Body of pancreas (tissue), 4 donors: ENCODE results near the gene ELOVL3. TPM values are rescaled to one million over a fixed set of nuclear protein-coding genes. Genes with fewer than 3 reads are reported as not detected.
"Not testable (repeated sequence)": the region's sequence is repeated elsewhere in the genome, so short reads cannot be mapped to it uniquely, and the experiment has no call there.

ENCODE experiments used
- ATAC-seq: fragments of 150-250 bp; one replicate; pipeline ENCODE4 v1.9.1; 2016
- DNase-seq, 4 donors: peaks; one replicate each; pipeline ENCODE4 v3.0.0-alpha.2; 2019
- H3K27ac ChIP-seq, 4 donors: fragments of 200-600 bp; sonication (generic); 1 replicate in 3 of 4; 2 replicates in 1 of 4; pipeline versions ENCODE4 v1.5.1 to v1.6.1; 2016 to 2019; ENCODE audit warnings: mild to moderate bottlenecking in 1 of 4, mixed read lengths in 1 of 4, moderate library complexity in 1 of 4
- H3K27me3 ChIP-seq, 2 donors: fragments of 200-600 bp; sonication (generic); one replicate each; pipeline ENCODE4 v1.6.0; 2016; ENCODE audit warnings: mild to moderate bottlenecking in 1 of 2
- H3K36me3 ChIP-seq, 2 donors: fragments of 200-600 bp; sonication (generic); replicated peaks in 1 of 2; 2 replicates each; pipeline ENCODE4 v1.5.1; 2016; ENCODE audit warnings: low read depth in 2 of 2; ENCODE audit not compliant: insufficient read depth in 1 of 2
- H3K4me1 ChIP-seq: fragments of 200-600 bp; sonication (generic); one replicate; pipeline ENCODE4 v1.6.0; 2016
- H3K4me3 ChIP-seq, 2 donors: fragments of 200-600 bp; sonication (generic); 1 replicate in 1 of 2; 2 replicates in 1 of 2; pipeline ENCODE4 v1.5.1; 2016 to 2019
- H3K9me3 ChIP-seq, 3 donors: fragments of 200-600 bp; sonication (generic); 1 replicate in 2 of 3; 2 replicates in 1 of 3; pipeline ENCODE4 v1.5.1; 2016
- CTCF ChIP-seq, 7 experiments: fragments of 450-650 bp in 4 of 7; fragments of 200-600 bp in 3 of 7; sonication (generic) in 3 of 7; IDR thresholded peaks; one replicate each; pipeline ENCODE4 v1.5.1; 2016 to 2019; ENCODE audit warnings: antibody characterized with exemption in 7 of 7
- POLR2A ChIP-seq, 3 donors: fragments of 450-650 bp; IDR thresholded peaks; one replicate each; pipeline ENCODE4 v1.6.1; 2016; ENCODE audit warnings: antibody characterized with exemption in 3 of 3, mild to moderate bottlenecking in 2 of 3
- WGBS, 2 donors: methylation state at CpG; one replicate each; pipeline ENCODE4 v1.1.5; 2017; 5-methylcytosine and 5-hydroxymethylcytosine counted together
- intact Hi-C: fragments of 100-400 bp; cut with DNase I; formaldehyde crosslinking; loops from one replicate; pipeline ENCODE4 v1.15.1; 2023
- total RNA-seq, 2 donors: library from RNA; depleted of rRNA; stranded (reverse); fragments of >200 nt; gene quantifications; one replicate each; pipeline ENCODE4 v1.1.0, GENCODE V29; 2016

The ELOVL3 gene
- total RNA-seq, 2 donors from 2014 or later = not detected

GRCh38 chr10:102211615-102212299, 14.3 kb upstream of the ELOVL3 start:
- ATAC-seq = no peak
- Histone ChIP-seq H3K36me3 (no peaks in the 10 kb centered on the region), H3K4me1 (no peaks in the 10 kb centered on the region), H3K27ac (no peak overlapping the region), H3K9me3 (no peaks in the 10 kb centered on the region), H3K4me3 (no peak overlapping the region), H3K27me3 (no peaks in the 10 kb centered on the region)
- WGBS, 2 donors = 76 to 78% methylated on average over 3 of the region's 3 CpGs
- intact Hi-C loops = no loop called here
- no peak for DNase-seq
- TF ChIP-seq POLR2A (IDR thresholded peaks at IDR 0.05) (no peak), CTCF (IDR thresholded peaks at IDR 0.05) (no peak)

GRCh38 chr10:102213599-102213998, 12.5 kb upstream of the ELOVL3 start:
- DNase-seq, H3K9me3 ChIP-seq, H3K4me3 ChIP-seq, H3K27ac ChIP-seq, H3K27me3 ChIP-seq, H3K36me3 ChIP-seq, intact Hi-C loops, ATAC-seq, H3K4me1 ChIP-seq: not testable (repeated sequence)
- 68 to 73% methylated on average over 4 of the region's 4 CpGs for WGBS, 2 donors

- ATAC-seq = no peak
- no peaks in the 10 kb centered on the region for H3K36me3 ChIP-seq
- WGBS, 2 donors = 59 to 70% methylated on average over 5 of the region's 5 CpGs
- H3K4me1 ChIP-seq = no peaks in the 10 kb centered on the region
- intact Hi-C loops = no loop called here
- H3K27ac ChIP-seq = no peak overlapping the region
- H3K27me3 ChIP-seq = no peaks in the 10 kb centered on the region
- no peak overlapping the region for H3K4me3 ChIP-seq
- no peak for DNase-seq
- no peaks in the 10 kb centered on the region for H3K9me3 ChIP-seq
- no peak for TF ChIP-seq CTCF (IDR thresholded peaks at IDR 0.05)
- no peak for TF ChIP-seq POLR2A (IDR thresholded peaks at IDR 0.05)
Observed at GRCh38 chr10:102219370-102219769, 6.7 kb upstream of the ELOVL3 start.

- intact Hi-C loops = loop anchor here (10.0 kb wide), 1 partner anchor 264 kb away; no protein-coding TSS in a partner anchor
- Histone ChIP-seq H3K9me3 (no peaks in the 10 kb centered on the region), H3K36me3 (no peaks in the 10 kb centered on the region), H3K4me3 (no peak overlapping the region), H3K27me3 (no peaks in the 10 kb centered on the region), H3K27ac (no peak overlapping the region), H3K4me1 (peaks cover 1% of the 10 kb centered on the region)
- no peak for DNase-seq
- no peak for ATAC-seq
- TF ChIP-seq CTCF (IDR thresholded peaks at IDR 0.05) = no peak
- TF ChIP-seq POLR2A (IDR thresholded peaks at IDR 0.05) = no peak
Observed at GRCh38 chr10:102220612-102221011, 5.5 kb upstream of the ELOVL3 start.

GRCh38 chr10:102222797-102223196, 3.3 kb upstream of the ELOVL3 start:
- Histone ChIP-seq H3K4me1 (peaks cover 14% of the 10 kb centered on the region), H3K27ac (no peak overlapping the region), H3K27me3 (no peaks in the 10 kb centered on the region), H3K4me3 (no peak overlapping the region), H3K36me3 (no peaks in the 10 kb centered on the region), H3K9me3 (no peaks in the 10 kb centered on the region)
- 68 to 81% methylated on average over 5 of the region's 5 CpGs for WGBS, 2 donors
- DNase-seq = no peak
- intact Hi-C loops = loop anchor here (10.0 kb wide), 1 partner anchor 262 kb away; no protein-coding TSS in a partner anchor
- no peak for TF ChIP-seq CTCF (IDR thresholded peaks at IDR 0.05)
- no peak for ATAC-seq
